Upper lobe of left lung (tissue), 4 donors: ENCODE measurements around the gene PTPRK.

Experiments used
- POLR2A ChIP-seq, 4 donors: fragments of 450-650 bp; IDR thresholded peaks; one replicate each; pipeline ENCODE4 v1.5.1; 2016 to 2017; ENCODE audit warnings: antibody characterized with exemption in 4 of 4, mild to moderate bottlenecking in 2 of 4
- POLR2AphosphoS5 ChIP-seq, 2 donors: sonication (generic); formaldehyde crosslinking; IDR thresholded peaks; one replicate each; pipeline ENCODE4 v1.5.1; 2017; ENCODE audit warnings: antibody characterized with exemption in 2 of 2
- TF ChIP-seq, protein P1 (sequence below), 6 experiments: fragments of 450-650 bp in 4 of 6; fragments of 200-600 bp in 2 of 6; sonication (generic) in 2 of 6; IDR thresholded peaks; one replicate each; pipeline ENCODE4 v1.5.1; 2016 to 2019; ENCODE audit warnings: antibody characterized with exemption in 6 of 6

DNA sequence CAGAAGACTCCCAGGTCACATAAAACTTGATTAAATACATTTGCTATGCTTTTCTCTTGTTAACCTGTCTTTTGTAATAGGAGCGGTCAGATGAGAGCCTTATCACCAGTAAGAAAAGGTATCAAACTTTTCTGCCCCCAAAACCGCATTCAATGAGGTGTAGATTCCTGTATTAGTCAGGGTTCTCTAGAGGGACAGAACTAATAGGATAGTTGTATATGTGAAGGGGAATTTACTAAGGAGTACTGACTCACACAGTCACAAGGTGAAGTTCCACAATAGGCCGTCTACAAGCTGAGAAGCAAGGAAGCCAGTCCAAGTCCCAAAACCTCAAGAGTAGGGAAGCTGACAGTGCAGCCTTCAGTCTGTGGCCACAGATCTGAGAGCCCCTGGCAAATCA lies 32.7 kb downstream of the PTPRK start:
- TF ChIP-seq, protein P1, sequence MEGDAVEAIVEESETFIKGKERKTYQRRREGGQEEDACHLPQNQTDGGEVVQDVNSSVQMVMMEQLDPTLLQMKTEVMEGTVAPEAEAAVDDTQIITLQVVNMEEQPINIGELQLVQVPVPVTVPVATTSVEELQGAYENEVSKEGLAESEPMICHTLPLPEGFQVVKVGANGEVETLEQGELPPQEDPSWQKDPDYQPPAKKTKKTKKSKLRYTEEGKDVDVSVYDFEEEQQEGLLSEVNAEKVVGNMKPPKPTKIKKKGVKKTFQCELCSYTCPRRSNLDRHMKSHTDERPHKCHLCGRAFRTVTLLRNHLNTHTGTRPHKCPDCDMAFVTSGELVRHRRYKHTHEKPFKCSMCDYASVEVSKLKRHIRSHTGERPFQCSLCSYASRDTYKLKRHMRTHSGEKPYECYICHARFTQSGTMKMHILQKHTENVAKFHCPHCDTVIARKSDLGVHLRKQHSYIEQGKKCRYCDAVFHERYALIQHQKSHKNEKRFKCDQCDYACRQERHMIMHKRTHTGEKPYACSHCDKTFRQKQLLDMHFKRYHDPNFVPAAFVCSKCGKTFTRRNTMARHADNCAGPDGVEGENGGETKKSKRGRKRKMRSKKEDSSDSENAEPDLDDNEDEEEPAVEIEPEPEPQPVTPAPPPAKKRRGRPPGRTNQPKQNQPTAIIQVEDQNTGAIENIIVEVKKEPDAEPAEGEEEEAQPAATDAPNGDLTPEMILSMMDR (IDR thresholded peaks at IDR 0.05) = no peak
- no peak for TF ChIP-seq POLR2A (IDR thresholded peaks at IDR 0.05)
- TF ChIP-seq POLR2AphosphoS5 (IDR thresholded peaks at IDR 0.05) = no peak
